Right ventricle myocardium superior (tissue), 1 donor: Measurements from ENCODE around the gene DPRX. TPM values are rescaled to one million over a fixed set of nuclear protein-coding genes. Genes with fewer than 3 reads are reported as not detected.
"Not testable (repeated sequence)": the region's sequence is repeated elsewhere in the genome, so short reads cannot be mapped to it uniquely, and the experiment has no call there.

Experiments used
- ATAC-seq: fragments of 200-7000 bp; cut with Tn5 transposase; one replicate; pipeline ENCODE4 v1.9.1; 2020; ENCODE audit warnings: mild to moderate bottlenecking; ENCODE audit not compliant: poor library complexity
- DNase-seq: peaks from one replicate; pipeline ENCODE4 v3.0.0-alpha.2; 2020
- intact Hi-C: fragments of 100-400 bp; cut with DNase I; formaldehyde crosslinking; loops from one replicate; pipeline ENCODE4 v1.11.2; 2022
- total RNA-seq: library from RNA; stranded (reverse); fragmentation: NEBNext Ultra II Directional; extraction: Animal tissue kit (Norgen Biotek cat#: 25700); gene quantifications from one replicate; pipeline ENCODE4 v1.2.1, GENCODE V29; 2021
- donor health status: DM: no; HTN: yes; CAD: no; lungs with severe emphysema.

DPRX gene
- total RNA-seq, 1 donor from 2014 or later, result not detected

GRCh38 chr19:53642381-53643099, 10.7 kb downstream of the DPRX start:
- DNase-seq (no peak), ATAC-seq (no peak)
- intact Hi-C loops, result no loop called here

- no peak for DNase-seq
- no peak for ATAC-seq
- intact Hi-C loops, result no loop called here
Measured at GRCh38 chr19:53644061-53644816, 12.4 kb downstream of the DPRX start.

GRCh38 chr19:53646144-53646543, 14.3 kb downstream of the DPRX start:
- intact Hi-C loops, result no loop called here
- DNase-seq (no peak), ATAC-seq (no peak)

GRCh38 chr19:53647350-53647749, 15.6 kb downstream of the DPRX start:
- ATAC-seq, result no peak

DNA sequence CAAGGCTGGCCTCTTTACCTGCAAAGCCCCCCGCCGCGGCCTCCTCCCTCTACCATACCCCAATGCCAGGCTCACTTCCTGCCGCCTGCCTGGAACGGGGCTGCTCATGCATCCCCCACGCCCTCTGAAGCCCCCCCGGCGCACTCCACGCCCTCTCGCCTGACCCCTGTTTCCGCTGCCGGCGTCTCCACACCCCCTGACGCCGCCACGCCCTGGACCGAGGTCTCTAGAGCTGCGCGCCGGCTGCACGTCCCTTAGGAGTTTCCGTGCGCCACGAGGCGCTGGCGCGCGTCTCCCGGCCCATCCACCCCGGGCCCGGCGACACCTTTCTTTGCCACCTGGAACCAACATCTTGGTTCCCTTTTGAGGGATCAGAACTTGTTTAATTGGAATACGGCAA, 16.0 kb downstream of the DPRX start:
- DNase-seq (no peak), ATAC-seq (no peak)
- intact Hi-C loops, result no loop called here

More at GRCh38 chr19:53647350-53647749, 15.6 kb downstream of the DPRX start:
- DNase-seq, result no peak
- intact Hi-C loops, result no loop called here

GRCh38 chr19:53649746-53650593, 18.2 kb downstream of the DPRX start:
- ATAC-seq (no peak), DNase-seq (no peak)
- intact Hi-C loops, result no loop called here

GRCh38 chr19:53652476-53652875, 20.7 kb downstream of the DPRX start:
- intact Hi-C loops, result no loop called here
- DNase-seq (no peak), ATAC-seq (no peak)

GRCh38 chr19:53655042-53655665, 23.4 kb downstream of the DPRX start:
- intact Hi-C loops, result no loop called here
- no peak for ATAC-seq
- no peak for DNase-seq

DNA sequence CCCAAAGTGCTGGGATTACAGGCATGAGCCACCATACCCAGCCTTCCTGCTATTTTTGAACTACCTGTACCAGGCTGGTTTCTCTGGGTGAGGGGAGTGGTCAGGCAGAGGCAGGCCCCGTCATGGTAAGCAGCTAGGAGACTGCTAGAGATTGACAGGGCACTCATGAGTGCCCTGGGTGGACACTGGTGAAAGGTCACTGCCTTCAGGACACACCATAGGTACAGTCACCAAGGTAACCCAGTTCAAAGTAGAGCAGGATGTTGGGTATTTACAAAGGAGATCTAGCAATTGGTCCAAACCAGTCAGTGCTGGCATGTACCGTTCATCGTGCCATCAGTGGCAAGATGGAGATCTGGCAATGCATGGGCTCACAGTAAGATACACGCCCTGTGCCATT, 25.5 kb downstream of the DPRX start:
- intact Hi-C loops, result no loop called here
- ATAC-seq (no peak), DNase-seq (no peak)

DNA sequence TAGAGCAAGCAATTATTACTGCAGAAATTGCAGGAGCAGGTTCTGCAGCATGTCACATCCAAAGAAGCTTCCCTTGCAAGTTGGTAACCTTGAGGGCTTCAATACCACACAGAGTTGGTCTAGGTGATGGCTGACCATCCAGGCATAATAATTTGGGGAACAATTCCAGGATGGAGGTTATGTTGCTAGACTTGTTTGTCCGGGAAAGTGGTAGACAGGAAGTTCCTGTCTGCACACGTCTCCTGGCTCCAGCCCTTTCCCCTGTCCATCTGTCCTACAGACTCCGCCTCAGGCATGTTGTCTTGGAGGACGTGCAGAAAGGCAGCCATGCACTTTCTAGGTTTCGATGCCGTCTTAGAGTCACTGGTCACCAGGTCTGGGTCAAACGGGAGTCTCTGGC, 26.0 kb downstream of the DPRX start:
- intact Hi-C loops, result no loop called here

DNA sequence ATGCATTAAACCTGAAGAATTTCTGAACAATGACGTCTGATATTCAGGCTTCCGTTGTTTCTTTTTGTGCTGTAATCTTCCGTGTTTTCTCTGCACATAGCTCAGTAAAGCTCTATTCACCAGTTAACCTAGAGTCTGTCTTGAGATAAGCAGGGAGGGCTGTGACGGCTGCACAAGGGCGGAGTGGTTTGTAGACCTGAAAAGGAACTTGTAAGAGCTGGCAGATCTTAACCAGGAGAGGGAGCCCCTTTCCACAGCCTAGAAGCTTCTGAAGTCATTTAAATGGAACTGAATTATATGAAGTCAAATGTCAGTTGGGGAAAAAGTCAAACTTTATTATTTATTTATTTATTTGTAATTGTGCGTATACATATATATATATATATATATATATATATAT, 27.5 kb downstream of the DPRX start:
- intact Hi-C loops, result no loop called here
- DNase-seq, result no peak
- ATAC-seq, result no peak

More for the DNA sequence above, 26.0 kb downstream of the DPRX start:
- no peak for DNase-seq
- no peak for ATAC-seq

- DNase-seq, result no peak
- ATAC-seq, result no peak
- intact Hi-C loops, result no loop called here
Measured at GRCh38 chr19:53660584-53660983, 28.8 kb downstream of the DPRX start.

- intact Hi-C loops, result no loop called here
- DNase-seq (no peak), ATAC-seq (no peak)
Measured at GRCh38 chr19:53662209-53662608, 30.4 kb downstream of the DPRX start.

GRCh38 chr19:53664152-53664551, 32.4 kb downstream of the DPRX start:
- ATAC-seq (no peak), DNase-seq (no peak)
- intact Hi-C loops, result no loop called here

- DNase-seq (no peak), ATAC-seq (no peak)
- intact Hi-C loops, result no loop called here
Measured at GRCh38 chr19:53664760-53665159, 33.0 kb downstream of the DPRX start.

DNA sequence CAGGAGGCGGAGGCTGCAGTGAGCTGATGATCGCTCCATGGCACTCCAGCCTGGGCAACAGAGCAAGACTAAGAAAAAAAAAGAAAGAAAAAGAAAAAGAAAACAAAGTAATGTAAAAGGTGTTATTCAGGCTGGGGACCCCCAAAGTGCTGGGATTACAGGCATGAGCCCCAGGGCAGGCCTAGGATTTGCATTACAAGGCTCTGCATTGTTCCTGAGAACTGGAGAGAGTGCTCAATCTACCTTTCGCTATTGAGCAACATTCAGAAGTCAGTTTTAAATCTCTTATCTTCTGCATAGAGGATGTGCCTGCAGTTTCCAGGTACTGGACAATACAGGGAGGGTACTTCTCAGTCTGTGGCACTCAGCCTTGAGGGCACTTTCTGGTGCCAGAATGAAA, 34.5 kb downstream of the DPRX start:
- DNase-seq, intact Hi-C loops, ATAC-seq: not testable (repeated sequence)

DNA sequence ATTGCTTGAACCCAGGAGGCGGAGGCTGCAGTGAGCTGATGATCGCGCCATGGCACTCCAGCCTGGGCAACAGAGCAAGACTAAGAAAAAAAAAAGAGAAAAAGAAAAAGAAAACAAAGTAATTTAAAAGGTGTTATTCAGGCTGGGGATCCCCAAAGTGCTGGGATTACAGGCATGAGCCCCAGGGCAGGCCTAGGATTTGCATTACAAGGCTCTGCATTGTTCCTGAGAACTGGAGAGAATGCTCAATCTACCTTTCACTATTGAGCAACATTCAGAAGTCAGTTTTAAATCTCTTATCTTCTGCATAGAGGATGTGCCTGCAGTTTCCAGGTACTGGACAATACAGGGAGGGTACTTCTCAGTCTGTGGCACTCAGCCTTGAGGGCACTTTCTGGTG, 37.0 kb downstream of the DPRX start:
- intact Hi-C loops, DNase-seq, ATAC-seq: not testable (repeated sequence)

GRCh38 chr19:53670345-53670744, 38.5 kb downstream of the DPRX start:
- ATAC-seq (no peak), DNase-seq (no peak)
- intact Hi-C loops, result no loop called here

DNA sequence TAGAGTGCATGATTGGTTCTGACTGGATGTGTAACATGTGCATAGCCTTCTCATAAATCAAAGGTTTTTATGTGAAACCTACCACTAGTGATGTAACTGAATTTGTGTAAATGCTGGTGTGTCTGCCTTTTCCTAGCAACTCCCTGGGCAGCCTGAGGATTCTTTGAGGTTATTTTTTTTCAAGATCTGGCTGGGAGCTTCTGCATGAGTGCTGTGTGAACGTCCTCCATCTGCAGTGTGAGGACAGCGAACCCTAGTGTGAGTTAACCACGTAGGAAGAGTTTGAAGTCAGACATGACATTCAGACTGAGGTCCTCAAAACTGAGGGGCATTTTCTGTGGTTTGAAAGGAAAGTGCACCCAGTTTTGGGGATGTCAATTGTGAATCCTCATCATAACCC, 39.9 kb downstream of the DPRX start:
- intact Hi-C loops, result no loop called here
- no peak for ATAC-seq
- DNase-seq, result no peak
